Type B pancreatic cell (in vitro differentiated cells): Measurements from ENCODE around the gene TM2D3. TPM values are rescaled to one million over a fixed set of nuclear protein-coding genes. Genes with fewer than 3 reads are reported as not detected.

Experiments used
- DNase-seq: peaks from one replicate; pipeline ENCODE4 v3.0.0; 2021; ENCODE audit warnings: mixed read lengths; ENCODE audit not compliant: unreplicated experiment; ENCODE audit errors: extremely low spot score
- H3K27ac Mint-ChIP-seq: 2 replicates; pipeline ENCODE4 v1.8.0; 2021; ENCODE audit warnings: mild to moderate bottlenecking, mixed read lengths
- H3K27me3 Mint-ChIP-seq: 2 replicates; pipeline ENCODE4 v1.8.0; 2021; ENCODE audit warnings: mixed read lengths
- H3K36me3 Mint-ChIP-seq: 2 replicates; pipeline ENCODE4 v1.8.0; 2021; ENCODE audit warnings: mixed read lengths
- H3K4me1 Mint-ChIP-seq: one replicate; pipeline ENCODE4 v1.8.0; 2021; ENCODE audit warnings: mixed read lengths; ENCODE audit not compliant: unreplicated experiment
- H3K4me3 Mint-ChIP-seq: 2 replicates; pipeline ENCODE4 v1.8.0; 2021; ENCODE audit warnings: mild to moderate bottlenecking, mixed read lengths
- H3K9me3 Mint-ChIP-seq: 2 replicates; pipeline ENCODE4 v1.8.0; 2021; ENCODE audit warnings: mixed read lengths
- long read RNA-seq: library from polyadenylated mRNA; unstranded; transcript quantifications from one replicate; pipeline ENCODE4 v2.0.0, GENCODE V29; 2020
- total RNA-seq: library from RNA; stranded (reverse); gene quantifications from 2 replicates; pipeline ENCODE4 v1.2.1, GENCODE V29; 2021; ENCODE audit warnings: low replicate concordance
- TF ChIP-seq, protein P1 (sequence below): fragments of 200-600 bp; sonication (generic); conservative IDR thresholded peaks from 2 replicates; pipeline ENCODE4 v1.5.0; 2021; ENCODE audit warnings: antibody characterized with exemption, mild to moderate bottlenecking

TM2D3 gene
- total RNA-seq = 35.7 and 50.0 TPM in 2 replicates
- long read RNA-seq, transcript TM2D3-215 (4 exons, 1,734 nt) = minor isoform, 10 of 117 reads
- long read RNA-seq, transcript TM2D3-201 (6 exons, 1,381 nt) = minor isoform, 33 of 117 reads
- long read RNA-seq, transcript TM2D3-202 (5 exons, 1,329 nt) = major isoform, 65 of 117 reads
- long read RNA-seq, partial matches to known transcripts = 0 of 117 reads
- long read RNA-seq, other reads (novel, unspliced or antisense) = 5 of 117 reads

- peak within 1 kb of the TSS; percentile 84 for H3K27ac Mint-ChIP-seq
- peak; percentile 96 for DNase-seq
- H3K4me1 Mint-ChIP-seq = peaks cover 12% of the 10 kb centered on the region
- TF ChIP-seq, protein P1, sequence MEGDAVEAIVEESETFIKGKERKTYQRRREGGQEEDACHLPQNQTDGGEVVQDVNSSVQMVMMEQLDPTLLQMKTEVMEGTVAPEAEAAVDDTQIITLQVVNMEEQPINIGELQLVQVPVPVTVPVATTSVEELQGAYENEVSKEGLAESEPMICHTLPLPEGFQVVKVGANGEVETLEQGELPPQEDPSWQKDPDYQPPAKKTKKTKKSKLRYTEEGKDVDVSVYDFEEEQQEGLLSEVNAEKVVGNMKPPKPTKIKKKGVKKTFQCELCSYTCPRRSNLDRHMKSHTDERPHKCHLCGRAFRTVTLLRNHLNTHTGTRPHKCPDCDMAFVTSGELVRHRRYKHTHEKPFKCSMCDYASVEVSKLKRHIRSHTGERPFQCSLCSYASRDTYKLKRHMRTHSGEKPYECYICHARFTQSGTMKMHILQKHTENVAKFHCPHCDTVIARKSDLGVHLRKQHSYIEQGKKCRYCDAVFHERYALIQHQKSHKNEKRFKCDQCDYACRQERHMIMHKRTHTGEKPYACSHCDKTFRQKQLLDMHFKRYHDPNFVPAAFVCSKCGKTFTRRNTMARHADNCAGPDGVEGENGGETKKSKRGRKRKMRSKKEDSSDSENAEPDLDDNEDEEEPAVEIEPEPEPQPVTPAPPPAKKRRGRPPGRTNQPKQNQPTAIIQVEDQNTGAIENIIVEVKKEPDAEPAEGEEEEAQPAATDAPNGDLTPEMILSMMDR = peak; percentile 89
- H3K27me3 Mint-ChIP-seq = no peaks in the 10 kb centered on the region
- H3K9me3 Mint-ChIP-seq = no peaks in the 10 kb centered on the region
- peak within 1 kb of the TSS; percentile 86 for H3K4me3 Mint-ChIP-seq
- H3K36me3 Mint-ChIP-seq = peaks cover 3% of the 10 kb centered on the region
These were observed at the start of gene TM2D3 for GRCh38 chr15:101652098-101652785. TM2D3 (minus strand) TSS chr15:101652381; CDS start chr15:101652361, 20 bp downstream.

GRCh38 chr15:101698314-101698713 is 46.1 kb upstream of the TM2D3 start:
- Mint-ChIP-seq H3K4me1 (no peaks in the 10 kb centered on the region), H3K27me3 (no peaks in the 10 kb centered on the region), H3K36me3 (peaks cover 51% of the 10 kb centered on the region), H3K27ac (no peak overlapping the region), H3K9me3 (no peaks in the 10 kb centered on the region), H3K4me3 (no peak overlapping the region)
- TF ChIP-seq, protein P1 = no peak
- DNase-seq = no peak

DNA sequence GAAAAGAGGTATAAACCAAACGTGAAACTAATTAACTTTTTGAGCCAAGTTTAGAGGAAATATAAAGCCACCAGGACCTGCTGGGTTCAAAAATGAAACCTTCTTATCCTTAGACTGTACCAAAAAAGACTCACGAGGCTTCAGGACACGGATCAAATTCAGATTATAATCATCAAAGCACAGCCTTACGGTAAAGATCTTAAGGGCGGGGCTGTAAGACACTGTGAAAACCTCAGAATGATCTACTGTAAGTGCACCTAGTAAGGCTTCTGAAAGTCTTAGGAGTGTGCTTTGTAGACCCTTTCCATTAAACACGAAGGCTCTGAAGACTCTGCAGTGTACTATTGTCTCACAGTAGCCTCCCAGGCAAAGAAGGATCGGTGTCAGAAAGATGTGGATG is 45.3 kb upstream of the TM2D3 start:
- no peak overlapping the region for H3K27ac Mint-ChIP-seq
- TF ChIP-seq, protein P1 = no peak
- H3K4me3 Mint-ChIP-seq = no peak overlapping the region
- H3K4me1 Mint-ChIP-seq = no peaks in the 10 kb centered on the region
- no peak for DNase-seq
- no peaks in the 10 kb centered on the region for H3K27me3 Mint-ChIP-seq
- H3K36me3 Mint-ChIP-seq = peaks cover 58% of the 10 kb centered on the region
- H3K9me3 Mint-ChIP-seq = no peaks in the 10 kb centered on the region

DNA sequence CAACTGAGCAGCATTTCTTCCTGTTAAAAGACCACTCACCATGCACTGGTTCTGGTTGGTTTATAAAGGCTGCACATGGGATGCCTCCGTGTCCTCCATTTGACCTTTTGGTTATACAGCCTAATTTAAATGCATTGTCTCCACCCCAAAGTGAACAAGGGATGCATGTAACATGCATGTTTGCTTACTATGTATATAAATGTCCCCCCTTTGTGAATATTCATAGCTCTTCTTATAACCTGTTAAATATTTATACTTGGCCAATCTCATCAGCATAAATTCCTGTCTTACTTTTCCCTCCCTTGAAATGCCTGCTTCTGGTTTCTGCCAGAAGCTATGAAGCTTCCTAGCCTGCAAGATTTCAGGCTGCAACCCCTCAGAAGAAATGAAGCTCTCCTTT is 44.6 kb upstream of the TM2D3 start:
- Mint-ChIP-seq H3K4me1 (no peaks in the 10 kb centered on the region), H3K4me3 (no peak overlapping the region)

GRCh38 chr15:101694261-101694660 is 42.1 kb upstream of the TM2D3 start:
- Mint-ChIP-seq H3K36me3 (peaks cover 34% of the 10 kb centered on the region), H3K27ac (no peak overlapping the region), H3K4me3 (no peak overlapping the region), H3K9me3 (no peaks in the 10 kb centered on the region), H3K27me3 (no peaks in the 10 kb centered on the region), H3K4me1 (no peaks in the 10 kb centered on the region)
- DNase-seq = no peak
- TF ChIP-seq, protein P1 = no peak

More for the DNA sequence above, 44.6 kb upstream of the TM2D3 start:
- DNase-seq = no peak
- TF ChIP-seq, protein P1 = no peak
- no peaks in the 10 kb centered on the region for H3K27me3 Mint-ChIP-seq
- no peak overlapping the region for H3K27ac Mint-ChIP-seq
- H3K36me3 Mint-ChIP-seq = peaks cover 53% of the 10 kb centered on the region
- H3K9me3 Mint-ChIP-seq = no peaks in the 10 kb centered on the region
